Stimulated activated CD4-positive, alpha-beta T cell treated with anti-CD3 and anti-CD28 coated beads, Interleukin-4, amount 100 ng/mL, for 4 hours (primary cell): ENCODE results near the gene TULP1.

Source experiments
- DNase-seq, 2 experiments: peaks; one replicate each; pipeline ENCODE4 v3.0.0-alpha.2; 2020

The TULP1 gene

GRCh38 chr6:35496036-35496840, 16.5 kb downstream of the TULP1 start:
- DNase-seq: no peak

- no peak for DNase-seq
Observed at GRCh38 chr6:35495258-35496035, 17.2 kb downstream of the TULP1 start.

GRCh38 chr6:35494161-35494563, 18.5 kb downstream of the TULP1 start:
- no peak for DNase-seq

- DNase-seq: no peak
Observed at GRCh38 chr6:35493307-35493983, 19.3 kb downstream of the TULP1 start.

- no peak for DNase-seq
Observed at GRCh38 chr6:35492974-35493284, 19.8 kb downstream of the TULP1 start.

- no peak for DNase-seq
Observed at GRCh38 chr6:35492258-35492973, 20.3 kb downstream of the TULP1 start.

GRCh38 chr6:35491558-35492257, 21.0 kb downstream of the TULP1 start:
- DNase-seq: no peak

GRCh38 chr6:35490821-35491557, 21.7 kb downstream of the TULP1 start:
- DNase-seq: no peak

- DNase-seq: no peak
Observed at GRCh38 chr6:35489995-35490791, 22.5 kb downstream of the TULP1 start.

- DNase-seq: no peak
Observed at GRCh38 chr6:35489066-35489465, 23.6 kb downstream of the TULP1 start.

GRCh38 chr6:35488517-35488862, 24.2 kb downstream of the TULP1 start:
- DNase-seq: no peak

- DNase-seq: no peak
Observed at GRCh38 chr6:35487658-35488516, 24.8 kb downstream of the TULP1 start.

GRCh38 chr6:35486005-35486925, 26.4 kb downstream of the TULP1 start:
- DNase-seq: no peak

- DNase-seq: no peak
Observed at GRCh38 chr6:35485402-35485877, 27.3 kb downstream of the TULP1 start.

GRCh38 chr6:35484921-35485392, 27.7 kb downstream of the TULP1 start:
- no peak for DNase-seq

- no peak for DNase-seq
Observed at GRCh38 chr6:35483893-35484645, 28.6 kb downstream of the TULP1 start.

GRCh38 chr6:35483490-35483889, 29.2 kb downstream of the TULP1 start:
- no peak for DNase-seq

GRCh38 chr6:35483062-35483461, 29.6 kb downstream of the TULP1 start:
- no peak for DNase-seq
